GM10266 (cell line): ENCODE measurements around the gene AAGAB.

ENCODE experiments used
- DNase-seq: peaks from one replicate; pipeline ENCODE4 v3.0.0; 2012; ENCODE audit errors: extremely low spot score
- TF ChIP-seq, protein P1 (sequence below): IDR thresholded peaks from 2 replicates; pipeline ENCODE4 v1.5.1; 2012; ENCODE audit warnings: mild to moderate bottlenecking, low read depth; ENCODE audit not compliant: control insufficient read depth, insufficient read depth; ENCODE audit errors: missing control alignments

The AAGAB gene

GRCh38 chr15:67185621-67186225 is 68.7 kb downstream of the AAGAB start:
- TF ChIP-seq, protein P1, sequence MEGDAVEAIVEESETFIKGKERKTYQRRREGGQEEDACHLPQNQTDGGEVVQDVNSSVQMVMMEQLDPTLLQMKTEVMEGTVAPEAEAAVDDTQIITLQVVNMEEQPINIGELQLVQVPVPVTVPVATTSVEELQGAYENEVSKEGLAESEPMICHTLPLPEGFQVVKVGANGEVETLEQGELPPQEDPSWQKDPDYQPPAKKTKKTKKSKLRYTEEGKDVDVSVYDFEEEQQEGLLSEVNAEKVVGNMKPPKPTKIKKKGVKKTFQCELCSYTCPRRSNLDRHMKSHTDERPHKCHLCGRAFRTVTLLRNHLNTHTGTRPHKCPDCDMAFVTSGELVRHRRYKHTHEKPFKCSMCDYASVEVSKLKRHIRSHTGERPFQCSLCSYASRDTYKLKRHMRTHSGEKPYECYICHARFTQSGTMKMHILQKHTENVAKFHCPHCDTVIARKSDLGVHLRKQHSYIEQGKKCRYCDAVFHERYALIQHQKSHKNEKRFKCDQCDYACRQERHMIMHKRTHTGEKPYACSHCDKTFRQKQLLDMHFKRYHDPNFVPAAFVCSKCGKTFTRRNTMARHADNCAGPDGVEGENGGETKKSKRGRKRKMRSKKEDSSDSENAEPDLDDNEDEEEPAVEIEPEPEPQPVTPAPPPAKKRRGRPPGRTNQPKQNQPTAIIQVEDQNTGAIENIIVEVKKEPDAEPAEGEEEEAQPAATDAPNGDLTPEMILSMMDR, result no peak
- no peak for DNase-seq

GRCh38 chr15:67185051-67185450 is 69.4 kb downstream of the AAGAB start:
- TF ChIP-seq, protein P1, result no peak
- no peak for DNase-seq

DNA sequence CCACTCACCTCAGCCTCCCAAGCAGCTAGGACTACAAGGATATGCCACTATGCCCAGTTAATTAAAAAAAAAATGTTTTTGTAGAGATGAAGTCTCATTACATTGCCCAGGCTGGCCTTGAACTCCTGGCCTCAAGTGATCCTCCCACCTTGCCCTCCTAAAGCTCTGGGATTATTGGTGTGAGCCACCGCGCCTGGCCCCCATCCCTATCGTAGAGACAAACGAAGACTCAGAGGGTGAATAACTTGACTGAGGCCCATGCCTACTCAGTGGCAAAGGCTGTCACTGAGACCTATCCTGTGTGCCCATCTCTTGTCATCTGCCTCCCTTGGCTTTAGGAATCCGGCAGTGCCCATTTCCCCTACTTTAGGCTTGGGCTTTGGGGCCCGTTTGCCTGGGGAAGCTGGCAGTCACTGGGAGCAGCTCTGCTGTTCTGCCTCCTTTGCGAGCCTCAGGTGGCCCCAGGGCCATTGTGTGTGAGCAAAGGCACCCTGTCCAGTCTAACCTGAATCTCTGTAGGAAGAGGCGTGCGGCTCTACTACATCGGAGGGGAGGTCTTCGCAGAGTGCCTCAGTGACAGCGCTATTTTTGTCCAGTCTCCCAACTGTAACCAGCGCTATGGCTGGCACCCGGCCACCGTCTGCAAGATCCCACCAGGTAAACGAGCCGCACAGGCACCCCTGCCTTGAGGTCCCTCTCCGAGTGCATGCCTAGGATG is 70.1 kb downstream of the AAGAB start:
- DNase-seq, result no peak

DNA sequence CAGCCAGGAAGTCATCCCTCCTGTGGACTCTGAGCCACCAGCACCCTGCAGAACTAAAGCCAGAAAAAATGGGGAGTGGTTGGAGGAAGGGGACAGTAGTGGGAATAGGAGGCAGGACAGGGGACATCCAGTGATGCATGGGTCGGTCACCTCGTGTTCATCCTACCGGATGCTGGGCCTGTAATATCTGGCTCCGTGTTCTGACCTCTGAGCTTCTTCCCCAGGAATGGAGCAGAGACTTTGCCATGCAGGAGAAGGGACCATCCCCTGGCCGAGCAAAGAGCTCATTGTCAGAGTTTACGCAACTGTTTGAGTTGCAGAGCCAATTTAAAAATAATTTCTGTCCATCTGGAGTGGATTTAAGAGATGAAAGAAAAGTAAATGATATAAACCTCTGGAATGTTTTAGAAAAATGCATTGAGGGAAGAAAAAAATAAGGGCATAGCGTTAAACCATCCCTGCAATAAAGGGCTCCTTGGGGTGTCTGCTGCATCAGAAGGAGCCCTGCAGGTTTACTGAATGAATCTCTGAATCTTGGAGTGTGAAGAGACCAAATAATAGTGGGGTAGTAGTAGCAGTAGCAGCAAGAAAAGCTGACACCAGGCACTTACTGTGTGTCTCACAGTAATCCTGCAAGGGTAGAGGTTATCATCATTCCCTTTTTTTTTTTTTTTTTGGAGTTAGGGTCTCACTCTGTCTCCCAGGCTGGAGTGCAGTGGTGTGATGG is 70.9 kb downstream of the AAGAB start:
- DNase-seq, result no peak
- TF ChIP-seq, protein P1, result no peak

More for the DNA sequence above, 70.1 kb downstream of the AAGAB start:
- TF ChIP-seq, protein P1, result no peak

- DNase-seq, result no peak
- TF ChIP-seq, protein P1, result peak; percentile 16
Observed at GRCh38 chr15:67181221-67181639, 73.2 kb downstream of the AAGAB start.

- TF ChIP-seq, protein P1, result no peak
Observed at GRCh38 chr15:67180514-67181191, 73.8 kb downstream of the AAGAB start.

More at GRCh38 chr15:67180514-67181191, 73.8 kb downstream of the AAGAB start:
- no peak for DNase-seq
